GM21529 (cell line): ENCODE results near the gene KLC3.
"Not testable (repeated sequence)": the region's sequence is repeated elsewhere in the genome, so short reads cannot be mapped to it uniquely, and the experiment has no call there.

Experiments used
- ATAC-seq: cut with Tn5 transposase; IDR thresholded peaks from one replicate; pipeline ENCODE4 v1.9.1; 2021; ENCODE audit not compliant: unreplicated experiment

Gene KLC3

GRCh38 chr19:45315304-45315703, 25.2 kb upstream of the KLC3 start:
- no peak for ATAC-seq

GRCh38 chr19:45320997-45321775, 19.4 kb upstream of the KLC3 start:
- ATAC-seq, result no peak

- ATAC-seq, result no peak
Measured at GRCh38 chr19:45321848-45322247, 18.7 kb upstream of the KLC3 start.

DNA sequence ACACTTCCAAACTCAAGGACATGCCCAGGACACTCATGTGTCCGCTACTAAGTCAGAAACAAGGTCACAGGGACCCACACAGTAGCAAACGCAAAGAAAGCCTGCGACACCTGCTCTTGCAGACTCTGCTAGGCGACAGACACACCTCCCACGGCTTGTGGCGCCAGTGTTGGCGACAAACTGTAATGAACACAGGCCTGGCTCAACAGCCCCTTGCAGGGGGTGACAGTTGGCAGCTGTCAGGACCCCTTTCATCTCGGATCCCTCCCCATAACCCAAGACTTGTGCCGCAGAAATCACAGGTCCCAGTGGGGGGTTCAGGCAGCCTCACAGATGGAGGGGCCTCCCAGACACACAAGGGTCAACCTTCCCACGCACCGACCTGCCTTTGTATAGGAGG, 18.2 kb upstream of the KLC3 start:
- no peak for ATAC-seq

DNA sequence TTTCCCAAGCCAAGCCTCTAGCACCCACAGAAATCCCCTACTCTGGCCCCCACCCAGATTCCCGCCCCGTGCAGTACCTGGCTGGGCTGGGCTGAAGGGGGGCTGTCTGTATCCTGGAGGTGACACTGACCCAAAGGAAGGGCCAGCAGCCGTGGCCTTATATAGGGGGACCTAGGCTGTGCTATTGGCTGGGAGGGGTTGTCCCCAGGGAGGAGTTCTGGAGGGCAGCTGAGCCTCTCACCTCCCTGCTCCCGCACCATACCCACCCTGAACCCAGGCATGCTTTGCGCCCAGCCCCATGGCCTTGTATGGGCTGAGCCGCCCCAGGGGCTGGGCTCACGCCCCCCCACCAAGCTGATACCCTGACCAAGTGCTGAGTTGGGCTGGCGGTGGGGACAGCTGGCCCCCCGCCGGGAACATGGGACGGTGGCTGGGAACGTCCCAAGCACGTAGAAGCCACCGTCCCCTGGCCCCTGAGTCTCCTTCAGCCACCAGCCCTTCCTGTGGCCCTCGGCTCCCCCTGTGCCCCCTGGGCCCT, 17.7 kb upstream of the KLC3 start, which contains the start of gene CKM:
TSS of gene CKM (minus strand) at position 132 of the 538 bp plus-strand sequence. CDS start 3,162 bp downstream, outside the sequence.
- no peak for ATAC-seq

- no peak for ATAC-seq
Measured at GRCh38 chr19:45323671-45324081, 16.9 kb upstream of the KLC3 start.

DNA sequence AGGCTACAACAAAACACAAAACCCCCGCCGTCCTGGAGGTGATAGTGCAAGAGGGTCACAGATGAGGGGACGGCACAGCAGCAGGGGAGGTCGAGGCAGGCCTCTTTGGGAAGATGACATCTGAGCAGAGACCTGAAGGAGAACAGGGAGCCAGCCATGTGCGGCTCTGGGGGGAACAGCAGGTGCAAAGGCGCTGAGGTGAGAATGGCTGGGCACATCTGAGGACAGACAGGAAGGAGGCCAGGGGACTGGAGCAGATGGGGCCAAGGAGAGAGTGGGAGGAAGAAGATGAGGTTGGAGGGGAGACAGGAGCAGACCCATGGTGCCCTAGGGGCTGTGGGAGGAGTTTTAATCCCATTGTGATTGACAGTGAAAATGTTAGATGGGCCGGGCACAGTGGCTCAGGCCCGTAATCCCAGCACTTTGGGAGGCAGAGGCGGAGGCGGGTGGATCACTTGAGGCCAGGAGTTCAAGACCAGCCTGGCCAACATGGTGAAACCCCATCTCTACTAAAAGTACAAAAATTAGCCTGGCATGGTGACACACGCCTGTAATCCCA, 16.1 kb upstream of the KLC3 start:
- no peak for ATAC-seq

GRCh38 chr19:45327404-45328143, 13.0 kb upstream of the KLC3 start:
- no peak for ATAC-seq

DNA sequence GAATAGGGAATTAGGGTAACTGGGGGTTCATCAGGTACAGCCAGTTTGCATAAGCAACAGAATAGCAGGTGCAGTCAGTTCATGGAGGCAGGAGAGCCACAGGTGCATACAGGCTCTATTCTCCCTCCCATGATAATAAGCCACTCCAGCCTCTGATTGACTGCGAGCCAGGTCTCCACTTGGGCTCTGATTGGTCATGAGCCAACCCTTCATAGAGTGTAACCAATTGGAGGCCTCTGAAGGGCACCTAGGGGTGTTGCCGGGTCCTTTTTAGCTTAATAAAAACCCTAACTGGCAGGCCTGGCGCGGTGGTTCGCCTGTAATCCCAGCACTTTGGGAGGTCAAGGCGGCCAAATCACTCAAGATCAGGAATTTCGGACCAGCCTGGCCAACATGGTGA, 9.1 kb upstream of the KLC3 start:
- no peak for ATAC-seq

DNA sequence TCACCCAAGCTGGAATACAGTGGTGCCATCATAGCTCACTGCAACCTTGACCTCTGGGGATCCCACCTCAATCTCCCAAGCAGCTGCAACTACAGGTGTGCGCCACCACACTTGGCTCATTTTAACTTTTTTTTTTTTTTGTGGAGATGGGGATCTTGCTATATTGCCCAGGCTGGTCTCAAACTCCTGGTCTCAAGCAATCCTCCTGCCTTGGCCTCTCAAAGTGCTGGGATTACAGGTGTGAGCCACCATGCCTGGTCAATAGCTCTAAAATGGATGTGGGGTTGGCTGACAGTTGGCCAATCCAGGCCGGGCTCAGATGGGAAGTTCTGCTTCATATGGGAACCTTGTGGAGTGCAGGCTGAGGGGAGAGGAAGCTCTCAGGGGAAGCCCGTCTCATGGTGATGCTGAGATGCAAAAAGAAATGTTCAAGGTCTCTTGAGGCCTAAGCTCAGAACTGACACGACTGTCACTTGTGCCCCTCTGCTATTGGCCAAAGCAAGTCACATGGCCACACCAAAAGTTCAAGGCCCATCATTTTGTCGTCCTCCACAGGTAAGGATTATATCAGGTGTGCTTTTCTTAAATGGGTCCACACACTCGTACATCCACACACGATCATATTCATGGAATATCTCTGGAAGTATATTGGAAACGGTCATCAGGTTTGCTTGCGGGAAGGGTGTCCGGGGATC, 6.8 kb upstream of the KLC3 start:
- ATAC-seq, result no peak

DNA sequence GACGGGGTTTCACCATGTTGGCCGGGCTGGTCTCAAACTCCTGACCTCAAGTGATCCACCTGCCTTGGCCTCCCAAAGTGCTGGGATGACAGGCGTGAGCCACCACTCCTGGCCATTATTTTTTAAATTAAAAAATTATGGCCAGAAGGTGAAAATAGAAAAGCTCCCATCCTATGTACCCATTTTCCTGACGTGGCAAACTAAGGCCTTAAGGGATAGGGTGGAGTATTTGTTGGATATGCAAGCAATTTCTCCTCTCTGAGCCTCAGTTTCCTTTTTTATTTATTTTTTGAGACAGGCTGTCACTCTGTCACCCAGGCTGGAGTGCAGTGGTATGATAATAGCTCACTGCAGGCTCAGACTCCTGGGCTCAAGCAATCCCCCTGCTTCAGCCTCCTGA, 5.7 kb upstream of the KLC3 start:
- ATAC-seq, result not testable (repeated sequence)

DNA sequence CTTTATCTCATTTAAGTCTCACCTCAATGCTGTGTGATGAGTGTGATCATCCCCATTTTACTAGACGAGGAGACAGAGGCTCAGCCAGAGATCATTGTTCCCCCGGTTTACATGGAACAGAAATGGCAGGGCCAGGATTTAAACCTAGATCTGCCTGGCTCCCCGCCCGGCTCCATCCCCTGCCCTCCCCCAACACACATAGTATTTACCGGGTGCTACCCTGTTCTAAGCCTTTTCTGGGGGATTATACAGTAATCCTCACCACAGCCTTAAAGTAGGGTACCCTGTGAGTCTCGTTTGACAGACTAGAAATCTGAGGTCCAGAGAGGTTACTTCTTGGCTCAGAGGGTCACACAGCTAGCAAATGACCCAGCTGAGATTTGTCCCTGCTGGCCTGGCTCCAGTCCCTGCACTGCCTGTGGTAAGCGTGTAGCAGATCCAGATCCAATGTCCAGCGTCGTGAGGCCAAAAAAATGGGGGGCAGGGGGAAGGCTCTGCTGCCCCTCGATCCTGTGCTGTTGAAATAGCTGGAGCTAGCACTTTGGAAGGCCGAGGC, 3.8 kb upstream of the KLC3 start:
- no peak for ATAC-seq

- ATAC-seq, result no peak
Measured at GRCh38 chr19:45339629-45340028, 921 bp upstream of the KLC3 start.

- no peak for ATAC-seq
Measured at GRCh38 chr19:45340899-45341453, 426 bp downstream of the KLC3 start.

DNA sequence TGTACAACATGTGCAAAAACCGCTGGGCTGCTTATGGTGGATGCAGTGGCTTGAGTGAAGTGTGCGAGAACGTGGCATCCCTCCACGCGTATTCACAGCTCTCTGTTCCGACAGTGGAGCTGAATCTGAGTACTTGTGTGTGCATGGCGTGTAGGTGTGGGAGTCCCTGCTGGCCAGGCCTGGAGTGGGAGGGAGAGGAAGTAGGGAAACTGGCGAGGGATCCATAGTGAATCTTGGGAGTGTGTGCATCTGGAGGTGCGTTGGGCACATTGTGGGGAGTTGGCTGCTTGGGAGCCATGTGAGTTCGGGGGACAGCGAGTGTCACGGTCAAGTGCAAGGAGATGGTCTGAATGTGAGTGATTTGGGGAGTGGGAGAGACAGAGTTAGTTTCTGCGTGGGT, 2.4 kb downstream of the KLC3 start:
- no peak for ATAC-seq

- ATAC-seq, result no peak
Measured at GRCh38 chr19:45344621-45345505, 4.3 kb downstream of the KLC3 start.

- ATAC-seq, result no peak
Measured at GRCh38 chr19:45345506-45345860, 4.9 kb downstream of the KLC3 start.

DNA sequence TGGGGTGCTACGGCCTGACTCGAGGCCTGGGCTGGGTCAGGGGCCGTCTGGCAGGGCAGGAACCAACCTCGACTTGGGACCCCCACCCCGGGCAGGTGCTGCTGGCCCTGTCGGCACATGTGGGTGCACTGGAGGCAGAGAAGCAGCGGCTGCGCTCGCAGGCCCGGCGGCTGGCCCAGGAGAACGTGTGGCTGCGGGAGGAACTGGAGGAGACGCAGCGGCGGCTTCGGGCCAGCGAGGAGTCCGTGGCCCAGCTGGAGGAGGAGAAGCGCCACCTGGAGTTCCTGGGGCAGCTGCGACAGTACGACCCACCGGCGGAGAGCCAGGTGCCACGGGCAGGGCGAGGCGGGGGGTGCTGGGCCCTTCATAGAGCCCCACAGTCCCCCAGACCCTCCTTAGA, 5.9 kb downstream of the KLC3 start:
- ATAC-seq, result no peak

DNA sequence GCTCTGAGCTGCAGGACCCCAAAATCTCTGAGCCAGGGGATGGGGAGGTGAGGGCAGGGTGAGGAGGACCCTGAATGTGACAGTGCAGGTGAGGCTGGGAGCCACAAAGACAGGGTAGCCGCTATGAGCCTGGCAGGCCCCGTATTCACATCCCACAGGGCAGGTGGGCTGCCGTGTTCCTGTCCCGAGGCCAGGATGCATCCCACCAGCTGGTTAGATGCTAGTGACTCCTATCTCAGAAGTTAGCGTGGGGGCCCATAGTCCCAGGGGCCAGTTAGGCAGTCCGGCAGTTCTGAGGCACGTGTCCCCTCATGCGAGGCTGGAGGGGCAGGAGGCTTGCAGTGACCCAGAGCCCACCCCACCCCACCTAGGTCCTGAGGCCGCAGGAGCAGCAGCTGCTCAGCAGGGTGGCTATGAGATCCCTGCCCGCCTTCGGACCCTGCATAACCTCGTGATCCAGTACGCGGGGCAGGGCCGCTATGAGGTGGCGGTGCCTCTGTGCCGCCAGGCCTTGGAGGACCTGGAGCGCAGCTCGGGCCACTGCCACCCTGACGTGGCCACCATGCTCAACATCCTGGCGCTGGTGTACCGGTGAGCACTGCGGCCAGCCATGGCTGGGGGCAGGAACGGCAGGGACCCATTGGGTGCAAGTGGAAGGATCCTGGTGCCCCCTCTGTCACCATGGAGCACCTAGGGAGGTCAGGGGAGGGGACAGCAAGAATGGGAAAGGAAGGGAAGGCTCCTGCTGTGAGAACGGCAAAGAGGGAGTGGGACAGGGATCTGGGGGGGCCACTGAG, 7.2 kb downstream of the KLC3 start:
- ATAC-seq, result no peak
